ENCODE data around the gene ISX. TPM values are rescaled to one million over a fixed set of nuclear protein-coding genes. Genes with fewer than 3 reads are reported as not detected.

ISX gene
- total RNA-seq, 4 donors from 2014 or later, result 26.4 to 187 (median 115) TPM

GRCh38 chr22:35054064-35054463 is 11.9 kb upstream of the ISX start:
- Histone ChIP-seq H3K27ac (no peak overlapping the region), H3K27me3 (no peaks in the 10 kb centered on the region), H3K4me1 (no peaks in the 10 kb centered on the region), H3K9me3 (peaks cover 0 to 3% (median 0%) of the 10 kb centered on the region in 4 donors), H3K4me3 (no peak overlapping the region), H3K36me3 (no peaks in the 10 kb centered on the region)
- DNase-seq, result no peak
- TF ChIP-seq, protein P1, sequence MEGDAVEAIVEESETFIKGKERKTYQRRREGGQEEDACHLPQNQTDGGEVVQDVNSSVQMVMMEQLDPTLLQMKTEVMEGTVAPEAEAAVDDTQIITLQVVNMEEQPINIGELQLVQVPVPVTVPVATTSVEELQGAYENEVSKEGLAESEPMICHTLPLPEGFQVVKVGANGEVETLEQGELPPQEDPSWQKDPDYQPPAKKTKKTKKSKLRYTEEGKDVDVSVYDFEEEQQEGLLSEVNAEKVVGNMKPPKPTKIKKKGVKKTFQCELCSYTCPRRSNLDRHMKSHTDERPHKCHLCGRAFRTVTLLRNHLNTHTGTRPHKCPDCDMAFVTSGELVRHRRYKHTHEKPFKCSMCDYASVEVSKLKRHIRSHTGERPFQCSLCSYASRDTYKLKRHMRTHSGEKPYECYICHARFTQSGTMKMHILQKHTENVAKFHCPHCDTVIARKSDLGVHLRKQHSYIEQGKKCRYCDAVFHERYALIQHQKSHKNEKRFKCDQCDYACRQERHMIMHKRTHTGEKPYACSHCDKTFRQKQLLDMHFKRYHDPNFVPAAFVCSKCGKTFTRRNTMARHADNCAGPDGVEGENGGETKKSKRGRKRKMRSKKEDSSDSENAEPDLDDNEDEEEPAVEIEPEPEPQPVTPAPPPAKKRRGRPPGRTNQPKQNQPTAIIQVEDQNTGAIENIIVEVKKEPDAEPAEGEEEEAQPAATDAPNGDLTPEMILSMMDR (IDR thresholded peaks at IDR 0.05), result no peak
- TF ChIP-seq POLR2A (IDR thresholded peaks at IDR 0.05), result no peak

- Histone ChIP-seq H3K9me3 (peaks cover 0 to 3% (median 0%) of the 10 kb centered on the region in 4 donors), H3K36me3 (no peaks in the 10 kb centered on the region), H3K27me3 (no peaks in the 10 kb centered on the region), H3K4me1 (no peaks in the 10 kb centered on the region), H3K4me3 (no peak overlapping the region), H3K27ac (no peak overlapping the region)
- TF ChIP-seq POLR2A (IDR thresholded peaks at IDR 0.05), result no peak
- TF ChIP-seq, protein P1 (IDR thresholded peaks at IDR 0.05), result no peak
- DNase-seq, result no peak
These were observed 9.5 kb upstream of the ISX start for GRCh38 chr22:35056486-35056885.

DNA sequence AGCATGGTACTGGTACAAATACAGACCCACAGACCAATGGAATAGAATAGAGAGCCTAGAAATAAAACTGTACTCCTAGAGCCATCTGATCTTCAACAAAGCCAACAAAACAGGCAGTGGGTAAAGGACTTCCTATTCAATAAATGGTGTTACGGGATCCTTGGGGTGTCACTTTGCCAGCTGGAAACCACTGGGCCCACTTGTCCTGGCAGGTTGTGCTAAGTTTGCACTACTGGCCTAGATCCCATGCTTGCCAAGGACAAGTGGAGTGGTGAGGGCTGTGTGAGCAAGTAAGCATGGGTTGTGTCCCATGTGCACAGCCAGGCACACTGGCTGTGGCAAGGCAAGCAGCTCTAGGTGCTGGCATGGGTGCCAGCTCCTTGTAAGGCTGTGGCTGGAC is 8.8 kb upstream of the ISX start:
- Histone ChIP-seq H3K4me3 (no peak overlapping the region), H3K9me3 (peaks cover 0 to 3% (median 0%) of the 10 kb centered on the region in 4 donors), H3K36me3 (no peaks in the 10 kb centered on the region), H3K27ac (no peak overlapping the region), H3K27me3 (no peaks in the 10 kb centered on the region), H3K4me1 (no peaks in the 10 kb centered on the region)
- TF ChIP-seq, protein P1 (IDR thresholded peaks at IDR 0.05), result no peak
- no peak for TF ChIP-seq POLR2A (IDR thresholded peaks at IDR 0.05)
- DNase-seq, result no peak

- DNase-seq, result no peak
- H3K27me3 ChIP-seq, result no peaks in the 10 kb centered on the region
- TF ChIP-seq POLR2A (IDR thresholded peaks at IDR 0.05), result no peak
- TF ChIP-seq, protein P1 (IDR thresholded peaks at IDR 0.05), result no peak
- H3K9me3 ChIP-seq, result peaks cover 0 to 3% (median 0%) of the 10 kb centered on the region in 4 donors
- no peaks in the 10 kb centered on the region for H3K36me3 ChIP-seq
- no peak overlapping the region for H3K27ac ChIP-seq
- no peaks in the 10 kb centered on the region for H3K4me1 ChIP-seq
- no peak overlapping the region for H3K4me3 ChIP-seq
These were observed 6.3 kb upstream of the ISX start for GRCh38 chr22:35059632-35060031.

- H3K9me3 ChIP-seq, result no peaks in the 10 kb centered on the region
- no peak overlapping the region for H3K4me3 ChIP-seq
- H3K4me1 ChIP-seq, result no peaks in the 10 kb centered on the region
- H3K27me3 ChIP-seq, result no peaks in the 10 kb centered on the region
- DNase-seq, result no peak
- no peaks in the 10 kb centered on the region for H3K36me3 ChIP-seq
- H3K27ac ChIP-seq, result no peak overlapping the region
- no peak for TF ChIP-seq POLR2A (IDR thresholded peaks at IDR 0.05)
These were observed 1.3 kb upstream of the ISX start for GRCh38 chr22:35064664-35065063.

DNA sequence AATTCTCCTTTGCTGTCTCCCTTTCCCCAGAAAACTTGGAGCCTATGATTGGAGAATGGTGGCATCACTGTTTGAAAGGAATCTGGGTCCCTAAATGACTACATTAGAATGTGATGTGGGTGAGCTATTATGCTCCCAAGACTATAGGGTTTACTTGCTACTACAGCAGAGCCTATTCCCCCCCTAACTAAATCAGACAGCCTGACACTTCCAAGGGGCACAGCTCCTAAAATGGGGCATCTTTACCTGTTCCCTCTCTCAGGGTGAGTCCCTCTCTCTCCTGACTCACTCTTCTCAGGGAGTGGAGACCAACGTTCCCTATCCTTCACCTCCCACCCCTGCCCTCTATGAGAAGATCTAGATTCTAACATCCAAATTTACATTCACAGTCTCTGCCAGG is 775 bp upstream of the ISX start:
- Histone ChIP-seq H3K36me3 (no peaks in the 10 kb centered on the region), H3K4me1 (peaks cover 0 to 4% (median 0%) of the 10 kb centered on the region in 4 donors), H3K4me3 (peak overlapping the region in 2 of 4 donors; percentile 55 to 71), H3K27me3 (no peaks in the 10 kb centered on the region), H3K9me3 (no peaks in the 10 kb centered on the region), H3K27ac (peak overlapping the region in 3 of 4 donors; percentile 70 to 77 (median 76))
- no peak for DNase-seq
- TF ChIP-seq, protein P1 (IDR thresholded peaks at IDR 0.05), result no peak
- TF ChIP-seq POLR2A (IDR thresholded peaks at IDR 0.05), result no peak
